ENCODE measurements around the gene CCDC198. TPM values are rescaled to one million over a fixed set of nuclear protein-coding genes. Genes with fewer than 3 reads are reported as not detected.

CCDC198 gene
- polyA plus RNA-seq, 1 experiment, result not detected

DNA sequence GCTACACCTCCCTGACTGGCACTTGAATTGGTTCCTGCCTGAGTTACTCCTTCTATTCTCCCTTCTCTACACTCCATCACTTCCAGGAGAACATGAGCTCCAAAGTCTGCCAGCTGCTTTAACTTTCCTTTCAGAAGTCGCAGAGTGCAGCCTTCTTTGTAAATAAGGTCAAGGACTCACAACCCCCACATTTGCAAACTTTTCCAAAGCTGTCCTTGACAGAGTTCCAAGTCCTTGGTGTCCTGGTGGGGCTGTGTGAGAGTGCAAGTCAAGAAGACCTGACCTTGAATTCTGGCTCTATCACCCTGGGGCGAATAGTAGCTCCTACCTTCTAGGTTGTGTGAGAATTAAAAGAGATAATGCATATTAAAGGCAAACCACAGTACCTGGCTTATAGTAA is 15.6 kb downstream of the CCDC198 start:
- Histone ChIP-seq H3K36me3 (ENCODE audit: control insufficient read depth, insufficient read depth, low read length) (no peaks in the 10 kb centered on the region), H3K4me3 (ENCODE audit: low read depth, low read length) (no peak overlapping the region), H3K27me3 (ENCODE audit: control insufficient read depth, insufficient read depth, low read length) (no peaks in the 10 kb centered on the region; the same call in 1 of the 2 replicates)
- ChIA-PET POLR2A (no interaction called here), CTCF (interaction anchor here (1.1 to 1.2 kb wide), 2 partner anchors 8 to 10 kb away, joined by 3 read pairs; no protein-coding TSS in a partner anchor)
- no peak for DNase-seq (ENCODE audit: low read depth)
- TF ChIP-seq CTCF (IDR thresholded peaks at IDR 0.05; ENCODE audit: insufficient read depth, low read depth, low read length), result no peak

- no peak for DNase-seq (ENCODE audit: low read depth)
- ChIA-PET POLR2A (no interaction called here), CTCF (no interaction called here)
- TF ChIP-seq CTCF (IDR thresholded peaks at IDR 0.05; ENCODE audit: insufficient read depth, low read depth, low read length), result no peak
- Histone ChIP-seq H3K27me3 (ENCODE audit: control insufficient read depth, insufficient read depth, low read length) (no peaks in the 10 kb centered on the region), H3K4me3 (ENCODE audit: low read depth, low read length) (no peak overlapping the region), H3K36me3 (ENCODE audit: control insufficient read depth, insufficient read depth, low read length) (no peaks in the 10 kb centered on the region)
Measured at GRCh38 chr14:57470909-57471308, 22.7 kb downstream of the CCDC198 start.

DNA sequence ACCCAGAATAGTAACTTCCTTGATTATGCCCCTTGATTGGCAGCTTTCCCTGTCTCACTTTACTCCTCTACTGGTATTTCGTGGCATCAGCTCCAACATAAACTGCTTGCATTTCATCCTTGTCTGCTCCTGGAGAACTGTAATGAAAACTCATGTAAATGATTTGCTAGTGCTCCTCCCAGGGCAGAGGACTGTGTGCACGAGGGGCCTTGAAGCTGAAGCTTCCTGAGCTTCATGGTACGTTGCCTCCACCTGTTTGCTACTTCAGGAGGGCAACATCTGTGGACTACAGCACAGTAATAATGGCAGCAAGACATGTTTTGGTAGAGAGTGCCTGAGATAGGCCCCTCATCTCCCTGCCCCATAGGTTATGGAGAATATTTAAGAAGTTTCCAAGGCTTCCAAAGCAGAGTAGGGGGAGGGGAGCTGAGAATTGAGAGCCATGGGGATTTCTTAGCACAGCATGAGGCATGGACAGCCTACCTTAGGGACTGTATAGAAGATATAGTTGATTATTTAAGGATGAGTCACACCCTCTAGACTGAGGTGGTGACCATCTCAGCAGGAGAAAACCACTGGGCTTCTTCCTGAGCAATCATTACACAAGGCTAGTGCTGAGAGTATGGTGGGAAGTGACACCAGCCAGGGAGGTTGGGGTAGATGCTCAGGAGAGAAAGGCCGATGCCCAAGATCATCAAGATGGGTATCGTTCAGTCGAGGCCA is 29.5 kb downstream of the CCDC198 start:
- no peaks in the 10 kb centered on the region for H3K36me3 ChIP-seq (ENCODE audit: control insufficient read depth, insufficient read depth, low read length)
- H3K27me3 ChIP-seq (ENCODE audit: control insufficient read depth, insufficient read depth, low read length), result no peaks in the 10 kb centered on the region
- no peak for DNase-seq (ENCODE audit: low read depth)
- no peak overlapping the region for H3K4me3 ChIP-seq (ENCODE audit: low read depth, low read length)
- ChIA-PET POLR2A (no interaction called here), CTCF (no interaction called here)
- no peak for TF ChIP-seq CTCF (IDR thresholded peaks at IDR 0.05; ENCODE audit: insufficient read depth, low read depth, low read length)

- TF ChIP-seq CTCF (IDR thresholded peaks at IDR 0.05; ENCODE audit: insufficient read depth, low read depth, low read length), result no peak
- Histone ChIP-seq H3K36me3 (ENCODE audit: control insufficient read depth, insufficient read depth, low read length) (no peaks in the 10 kb centered on the region), H3K27me3 (ENCODE audit: control insufficient read depth, insufficient read depth, low read length) (no peaks in the 10 kb centered on the region), H3K4me3 (ENCODE audit: low read depth, low read length) (no peak overlapping the region)
- POLR2A ChIA-PET, result no interaction called here
- CTCF ChIA-PET, result no interaction called here
- no peak for DNase-seq (ENCODE audit: low read depth)
Measured at GRCh38 chr14:57462551-57462950, 31.1 kb downstream of the CCDC198 start.

- no peak for DNase-seq (ENCODE audit: low read depth)
- H3K36me3 ChIP-seq (ENCODE audit: control insufficient read depth, insufficient read depth, low read length), result no peaks in the 10 kb centered on the region
- H3K27me3 ChIP-seq (ENCODE audit: control insufficient read depth, insufficient read depth, low read length), result no peaks in the 10 kb centered on the region
- ChIA-PET CTCF (no interaction called here), POLR2A (no interaction called here)
- H3K4me3 ChIP-seq (ENCODE audit: low read depth, low read length), result no peak overlapping the region
- no peak for TF ChIP-seq CTCF (IDR thresholded peaks at IDR 0.05; ENCODE audit: insufficient read depth, low read depth, low read length)
Measured at GRCh38 chr14:57461777-57462320, 31.8 kb downstream of the CCDC198 start.

Data from BJ (cell line).